SK-N-SH treated with all-trans-retinoic acid at 6 μM for 48 hours (cell line): ENCODE measurements around the gene SLC25A31.

ENCODE experiments used
- ATAC-seq: fragments of 200-7000 bp; cut with Tn5 transposase; 3 replicates; pipeline ENCODE4 v1.9.1; 2020; ENCODE audit warnings: mild to moderate bottlenecking, moderate library complexity
- ARNTL ChIP-seq: fragments of 450-650 bp; formaldehyde crosslinking; IDR thresholded peaks from 2 replicates; pipeline ENCODE4 v1.5.0; 2020; ENCODE audit warnings: low read depth, mild to moderate bottlenecking, moderate library complexity, borderline replicate concordance
- BACH2 ChIP-seq: fragments of 250-450 bp; sonication (Bioruptor Pico); IDR thresholded peaks from 2 replicates; pipeline ENCODE4 v1.9.0; 2021; ENCODE audit warnings: mild to moderate bottlenecking, borderline replicate concordance
- CSDC2 ChIP-seq: fragments of 250-450 bp; sonication (Bioruptor Pico); IDR thresholded peaks from 2 replicates; pipeline ENCODE4 v1.5.0; 2020; ENCODE audit warnings: mild to moderate bottlenecking, moderate library complexity
- ESRRG ChIP-seq: fragments of 250-450 bp; sonication (Bioruptor Pico); IDR thresholded peaks from 2 replicates; pipeline ENCODE4 v1.6.1; 2021; ENCODE audit warnings: mild to moderate bottlenecking
- GLIS3 ChIP-seq: fragments of 250-450 bp; sonication (Bioruptor Pico); IDR thresholded peaks from 2 replicates; pipeline ENCODE4 v1.5.0; 2020; ENCODE audit warnings: mild to moderate bottlenecking, moderate library complexity
- ISL1 ChIP-seq: fragments of 250-450 bp; sonication (Bioruptor Pico); IDR thresholded peaks from 2 replicates; pipeline ENCODE4 v2.1.2; 2022; ENCODE audit warnings: mild to moderate bottlenecking, moderate library complexity
- OSR1 ChIP-seq: fragments of 250-450 bp; sonication (Bioruptor Pico); IDR thresholded peaks from 2 replicates; pipeline ENCODE4 v1.8.0; 2022; ENCODE audit warnings: moderate library complexity, mild to moderate bottlenecking, inconsistent platforms
- PPARA ChIP-seq: fragments of 250-450 bp; sonication (Bioruptor Pico); IDR thresholded peaks from 2 replicates; pipeline ENCODE4 v1.5.0; 2020; ENCODE audit warnings: mild to moderate bottlenecking, borderline replicate concordance
- RARB ChIP-seq: fragments of 250-450 bp; sonication (Bioruptor Pico); IDR thresholded peaks from 2 replicates; pipeline ENCODE4 v1.8.0; 2021; ENCODE audit warnings: mild to moderate bottlenecking, moderate library complexity
- SNAI2 ChIP-seq: fragments of 250-450 bp; sonication (Bioruptor Pico); IDR thresholded peaks from 2 replicates; pipeline ENCODE4 v1.5.0; 2020; ENCODE audit warnings: mild to moderate bottlenecking, moderate library complexity
- TCF4 ChIP-seq: fragments of 250-450 bp; sonication (Bioruptor Pico); IDR thresholded peaks from 2 replicates; pipeline ENCODE4 v1.8.0; 2021; ENCODE audit warnings: mild to moderate bottlenecking, moderate library complexity, borderline replicate concordance
- TOX ChIP-seq: fragments of 250-450 bp; sonication (Bioruptor Pico); IDR thresholded peaks from 2 replicates; pipeline ENCODE4 v1.8.0; 2021; ENCODE audit warnings: mild to moderate bottlenecking, moderate library complexity, borderline replicate concordance
- ZC3H10 ChIP-seq: fragments of 250-450 bp; sonication (Bioruptor Pico); IDR thresholded peaks from 2 replicates; pipeline ENCODE4 v1.5.1; 2021; ENCODE audit warnings: mild to moderate bottlenecking, moderate library complexity
- ZFP30 ChIP-seq: fragments of 450-650 bp; formaldehyde crosslinking; IDR thresholded peaks from 2 replicates; pipeline ENCODE4 v1.5.0; 2022; ENCODE audit warnings: mild to moderate bottlenecking, moderate library complexity
- ZNF565 ChIP-seq: fragments of 450-650 bp; formaldehyde crosslinking; conservative IDR thresholded peaks from 2 replicates; pipeline ENCODE4 v1.5.0; 2020; ENCODE audit warnings: low read depth, mild to moderate bottlenecking, moderate library complexity
- ZNF70 ChIP-seq: fragments of 450-650 bp; formaldehyde crosslinking; IDR thresholded peaks from 2 replicates; pipeline ENCODE4 v1.5.0; 2020; ENCODE audit warnings: mild to moderate bottlenecking, moderate library complexity
- ZNF8 ChIP-seq: fragments of 450-650 bp; formaldehyde crosslinking; IDR thresholded peaks from 2 replicates; pipeline ENCODE4 v1.5.0; 2020; ENCODE audit warnings: mild to moderate bottlenecking, moderate library complexity
- TF ChIP-seq, protein P1 (sequence below): fragments of 250-450 bp; sonication (Bioruptor Pico); IDR thresholded peaks from 2 replicates; pipeline ENCODE4 v1.5.1; 2021; ENCODE audit warnings: mild to moderate bottlenecking, moderate library complexity
- TF ChIP-seq, protein P2 (sequence below): fragments of 250-450 bp; sonication (Bioruptor Pico); IDR thresholded peaks from 2 replicates; pipeline ENCODE4 v1.8.0; 2020; ENCODE audit warnings: mild to moderate bottlenecking, moderate library complexity, borderline replicate concordance
- TF ChIP-seq, protein P3 (sequence below): fragments of 250-450 bp; sonication (Bioruptor Pico); IDR thresholded peaks from 2 replicates; pipeline ENCODE4 v1.8.0; 2021; ENCODE audit warnings: low read depth, mild to moderate bottlenecking, moderate library complexity, borderline replicate concordance
- TF ChIP-seq, protein P4 (sequence below): fragments of 250-450 bp; sonication (Bioruptor Pico); IDR thresholded peaks from 2 replicates; pipeline ENCODE4 v1.5.1; 2020; ENCODE audit warnings: low read depth, mild to moderate bottlenecking, moderate library complexity

Gene SLC25A31

DNA sequence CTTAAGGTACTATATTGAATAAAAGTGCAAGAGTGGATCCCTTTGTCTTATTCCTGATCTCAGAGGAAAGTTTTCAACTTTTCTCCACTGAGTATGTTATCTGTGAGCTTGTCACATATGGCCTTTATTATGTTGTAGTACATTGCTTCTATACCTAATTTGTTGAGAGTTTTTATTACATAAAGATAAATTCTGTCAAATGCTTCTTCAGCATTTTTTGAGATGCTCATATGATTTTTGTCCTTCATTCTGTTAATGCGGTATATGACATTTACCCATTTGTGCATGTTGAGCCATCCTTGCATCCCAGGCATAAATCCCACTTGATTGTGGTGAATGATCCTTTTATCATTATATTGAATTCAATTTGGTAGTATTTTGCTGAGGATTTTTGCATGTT lies 11.0 kb downstream of the SLC25A31 start:
- ATAC-seq: no peak
- TF ChIP-seq TOX (CRISPR knock-in tag): no peak
- TF ChIP-seq, protein P1, sequence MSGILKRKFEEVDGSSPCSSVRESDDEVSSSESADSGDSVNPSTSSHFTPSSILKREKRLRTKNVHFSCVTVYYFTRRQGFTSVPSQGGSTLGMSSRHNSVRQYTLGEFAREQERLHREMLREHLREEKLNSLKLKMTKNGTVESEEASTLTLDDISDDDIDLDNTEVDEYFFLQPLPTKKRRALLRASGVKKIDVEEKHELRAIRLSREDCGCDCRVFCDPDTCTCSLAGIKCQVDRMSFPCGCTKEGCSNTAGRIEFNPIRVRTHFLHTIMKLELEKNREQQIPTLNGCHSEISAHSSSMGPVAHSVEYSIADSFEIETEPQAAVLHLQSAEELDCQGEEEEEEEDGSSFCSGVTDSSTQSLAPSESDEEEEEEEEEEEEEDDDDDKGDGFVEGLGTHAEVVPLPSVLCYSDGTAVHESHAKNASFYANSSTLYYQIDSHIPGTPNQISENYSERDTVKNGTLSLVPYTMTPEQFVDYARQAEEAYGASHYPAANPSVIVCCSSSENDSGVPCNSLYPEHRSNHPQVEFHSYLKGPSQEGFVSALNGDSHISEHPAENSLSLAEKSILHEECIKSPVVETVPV: no peak
- no peak for TF ChIP-seq ARNTL

DNA sequence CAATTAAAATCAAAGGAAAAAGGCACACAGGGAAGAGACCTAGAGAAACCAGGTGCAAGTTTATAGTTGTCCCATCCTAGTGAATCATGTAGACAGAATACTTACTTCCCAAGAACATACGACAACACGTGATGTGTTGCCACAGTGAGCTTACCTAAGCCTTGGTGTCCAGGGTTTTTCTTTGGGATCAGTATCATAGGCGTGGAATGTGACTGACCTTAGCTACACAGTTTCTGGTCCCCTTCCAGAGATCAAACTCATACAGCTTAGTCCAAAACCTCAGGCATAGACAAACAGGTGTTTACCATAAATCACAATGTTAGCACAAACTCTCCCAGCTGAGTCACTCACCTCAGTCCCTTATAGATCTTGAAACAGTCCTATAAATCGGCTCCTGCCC lies 17.7 kb downstream of the SLC25A31 start:
- TF ChIP-seq ZNF70 (no peak), ZC3H10 (CRISPR knock-in tag) (no peak), ARNTL (no peak), ZNF8 (CRISPR knock-in tag) (no peak), ESRRG (no peak), GLIS3 (CRISPR knock-in tag) (no peak), ZNF565 (CRISPR knock-in tag) (no peak)
- TF ChIP-seq, protein P2, sequence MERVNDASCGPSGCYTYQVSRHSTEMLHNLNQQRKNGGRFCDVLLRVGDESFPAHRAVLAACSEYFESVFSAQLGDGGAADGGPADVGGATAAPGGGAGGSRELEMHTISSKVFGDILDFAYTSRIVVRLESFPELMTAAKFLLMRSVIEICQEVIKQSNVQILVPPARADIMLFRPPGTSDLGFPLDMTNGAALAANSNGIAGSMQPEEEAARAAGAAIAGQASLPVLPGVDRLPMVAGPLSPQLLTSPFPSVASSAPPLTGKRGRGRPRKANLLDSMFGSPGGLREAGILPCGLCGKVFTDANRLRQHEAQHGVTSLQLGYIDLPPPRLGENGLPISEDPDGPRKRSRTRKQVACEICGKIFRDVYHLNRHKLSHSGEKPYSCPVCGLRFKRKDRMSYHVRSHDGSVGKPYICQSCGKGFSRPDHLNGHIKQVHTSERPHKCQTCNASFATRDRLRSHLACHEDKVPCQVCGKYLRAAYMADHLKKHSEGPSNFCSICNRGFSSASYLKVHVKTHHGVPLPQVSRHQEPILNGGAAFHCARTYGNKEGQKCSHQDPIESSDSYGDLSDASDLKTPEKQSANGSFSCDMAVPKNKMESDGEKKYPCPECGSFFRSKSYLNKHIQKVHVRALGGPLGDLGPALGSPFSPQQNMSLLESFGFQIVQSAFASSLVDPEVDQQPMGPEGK (CRISPR knock-in tag): no peak
- TF ChIP-seq, protein P1: no peak

DNA sequence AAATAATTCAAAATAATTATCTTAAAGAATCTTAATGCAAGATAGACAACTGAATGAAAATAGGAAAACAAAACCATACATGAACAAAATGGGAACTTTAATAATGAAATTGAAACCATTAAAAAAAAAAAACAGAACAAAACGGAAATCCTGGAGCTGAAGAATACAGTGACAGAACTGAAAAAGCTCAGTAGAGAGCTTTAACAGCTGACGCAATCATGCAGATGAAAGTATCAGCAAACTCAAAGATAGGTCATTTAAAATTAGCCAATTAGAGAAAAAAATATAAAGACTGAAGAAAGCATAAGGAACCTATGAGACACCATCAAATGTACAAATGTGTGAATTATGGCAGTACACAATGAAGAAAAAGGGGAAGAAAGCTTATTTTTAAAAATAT lies 18.8 kb downstream of the SLC25A31 start:
- no peak for ATAC-seq
- no peak for TF ChIP-seq RARB
- TF ChIP-seq, protein P2 (CRISPR knock-in tag): no peak
- no peak for TF ChIP-seq PPARA (CRISPR knock-in tag)
- TF ChIP-seq ZFP30 (CRISPR knock-in tag): no peak
- no peak for TF ChIP-seq CSDC2 (CRISPR knock-in tag)
- no peak for TF ChIP-seq ZC3H10 (CRISPR knock-in tag)
- TF ChIP-seq TCF4 (CRISPR knock-in tag): no peak
- no peak for TF ChIP-seq TOX (CRISPR knock-in tag)
- no peak for TF ChIP-seq GLIS3 (CRISPR knock-in tag)
- TF ChIP-seq ZNF565 (CRISPR knock-in tag): no peak
- TF ChIP-seq ISL1: no peak
- TF ChIP-seq, protein P3, sequence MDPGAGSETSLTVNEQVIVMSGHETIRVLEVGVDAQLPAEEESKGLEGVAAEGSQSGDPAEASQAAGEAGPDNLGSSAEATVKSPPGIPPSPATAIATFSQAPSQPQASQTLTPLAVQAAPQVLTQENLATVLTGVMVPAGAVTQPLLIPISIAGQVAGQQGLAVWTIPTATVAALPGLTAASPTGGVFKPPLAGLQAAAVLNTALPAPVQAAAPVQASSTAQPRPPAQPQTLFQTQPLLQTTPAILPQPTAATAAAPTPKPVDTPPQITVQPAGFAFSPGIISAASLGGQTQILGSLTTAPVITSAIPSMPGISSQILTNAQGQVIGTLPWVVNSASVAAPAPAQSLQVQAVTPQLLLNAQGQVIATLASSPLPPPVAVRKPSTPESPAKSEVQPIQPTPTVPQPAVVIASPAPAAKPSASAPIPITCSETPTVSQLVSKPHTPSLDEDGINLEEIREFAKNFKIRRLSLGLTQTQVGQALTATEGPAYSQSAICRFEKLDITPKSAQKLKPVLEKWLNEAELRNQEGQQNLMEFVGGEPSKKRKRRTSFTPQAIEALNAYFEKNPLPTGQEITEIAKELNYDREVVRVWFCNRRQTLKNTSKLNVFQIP (CRISPR knock-in tag): no peak
- TF ChIP-seq, protein P4, sequence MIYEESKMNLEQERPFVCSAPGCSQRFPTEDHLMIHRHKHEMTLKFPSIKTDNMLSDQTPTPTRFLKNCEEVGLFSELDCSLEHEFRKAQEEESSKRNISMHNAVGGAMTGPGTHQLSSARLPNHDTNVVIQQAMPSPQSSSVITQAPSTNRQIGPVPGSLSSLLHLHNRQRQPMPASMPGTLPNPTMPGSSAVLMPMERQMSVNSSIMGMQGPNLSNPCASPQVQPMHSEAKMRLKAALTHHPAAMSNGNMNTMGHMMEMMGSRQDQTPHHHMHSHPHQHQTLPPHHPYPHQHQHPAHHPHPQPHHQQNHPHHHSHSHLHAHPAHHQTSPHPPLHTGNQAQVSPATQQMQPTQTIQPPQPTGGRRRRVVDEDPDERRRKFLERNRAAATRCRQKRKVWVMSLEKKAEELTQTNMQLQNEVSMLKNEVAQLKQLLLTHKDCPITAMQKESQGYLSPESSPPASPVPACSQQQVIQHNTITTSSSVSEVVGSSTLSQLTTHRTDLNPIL (CRISPR knock-in tag): no peak
- TF ChIP-seq, all 23 proteins: peak for 0

More for the DNA sequence above, 17.7 kb downstream of the SLC25A31 start:
- ATAC-seq: no peak

DNA sequence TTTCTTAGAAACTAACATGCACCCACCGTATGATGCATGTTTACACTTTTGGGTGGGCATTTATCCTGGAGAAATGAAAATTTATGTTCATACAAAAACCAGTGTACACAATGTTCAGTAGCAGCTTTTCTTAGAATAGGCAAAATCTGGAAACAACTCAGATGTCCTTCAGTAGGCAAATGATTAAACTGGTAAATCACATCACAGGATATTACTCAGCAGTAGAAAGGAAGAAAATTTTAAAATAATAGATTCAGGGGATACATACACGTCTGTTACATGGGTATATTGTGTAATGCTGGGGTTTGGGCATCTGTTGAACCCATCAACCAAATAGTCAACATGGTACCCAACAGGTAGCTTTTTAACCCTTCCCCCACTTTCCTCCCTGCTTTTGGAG lies 26.7 kb downstream of the SLC25A31 start:
- ATAC-seq: no peak

More for the DNA sequence above, 26.7 kb downstream of the SLC25A31 start:
- TF ChIP-seq ARNTL (no peak), OSR1 (no peak), BACH2 (CRISPR knock-in tag) (no peak), SNAI2 (CRISPR knock-in tag) (no peak), CSDC2 (CRISPR knock-in tag) (no peak), TOX (CRISPR knock-in tag) (no peak), ZC3H10 (CRISPR knock-in tag) (no peak), ZNF8 (CRISPR knock-in tag) (no peak)
- TF ChIP-seq, all 23 proteins: peak for 0
